ENCODE results near the gene URB2.

- TF ChIP-seq POLR2A (IDR thresholded peaks at IDR 0.05) = no peak
- TF ChIP-seq POLR2AphosphoS5 (IDR thresholded peaks at IDR 0.05) = no peak
- TF ChIP-seq EP300 (IDR thresholded peaks at IDR 0.05; ENCODE audit: low read depth) = no peak
Observed at GRCh38 chr1:229671310-229671709, 45.3 kb downstream of the URB2 start.
